Stimulated activated CD4-positive, alpha-beta T cell treated with anti-CD3 and anti-CD28 coated beads, Interleukin-12 subunit alpha, Interleukin-12 subunit beta, amount 100 ng/mL, for 24 hours (primary cell): Measurements from ENCODE around the gene DISP2.

Experiments
- DNase-seq, 2 experiments: peaks; one replicate each; pipeline ENCODE4 v3.0.0-alpha.2; 2020; ENCODE audit warnings: low read depth in 2 of 2

DISP2 gene

GRCh38 chr15:40357723-40358470, at the start of gene DISP2:
DISP2 (plus strand) TSS chr15:40358219; CDS start chr15:40358322, 103 bp downstream.
- DNase-seq: peak; percentile 81 to 82

GRCh38 chr15:40309344-40309862, 48.6 kb upstream of the DISP2 start:
- no peak for DNase-seq

DNA sequence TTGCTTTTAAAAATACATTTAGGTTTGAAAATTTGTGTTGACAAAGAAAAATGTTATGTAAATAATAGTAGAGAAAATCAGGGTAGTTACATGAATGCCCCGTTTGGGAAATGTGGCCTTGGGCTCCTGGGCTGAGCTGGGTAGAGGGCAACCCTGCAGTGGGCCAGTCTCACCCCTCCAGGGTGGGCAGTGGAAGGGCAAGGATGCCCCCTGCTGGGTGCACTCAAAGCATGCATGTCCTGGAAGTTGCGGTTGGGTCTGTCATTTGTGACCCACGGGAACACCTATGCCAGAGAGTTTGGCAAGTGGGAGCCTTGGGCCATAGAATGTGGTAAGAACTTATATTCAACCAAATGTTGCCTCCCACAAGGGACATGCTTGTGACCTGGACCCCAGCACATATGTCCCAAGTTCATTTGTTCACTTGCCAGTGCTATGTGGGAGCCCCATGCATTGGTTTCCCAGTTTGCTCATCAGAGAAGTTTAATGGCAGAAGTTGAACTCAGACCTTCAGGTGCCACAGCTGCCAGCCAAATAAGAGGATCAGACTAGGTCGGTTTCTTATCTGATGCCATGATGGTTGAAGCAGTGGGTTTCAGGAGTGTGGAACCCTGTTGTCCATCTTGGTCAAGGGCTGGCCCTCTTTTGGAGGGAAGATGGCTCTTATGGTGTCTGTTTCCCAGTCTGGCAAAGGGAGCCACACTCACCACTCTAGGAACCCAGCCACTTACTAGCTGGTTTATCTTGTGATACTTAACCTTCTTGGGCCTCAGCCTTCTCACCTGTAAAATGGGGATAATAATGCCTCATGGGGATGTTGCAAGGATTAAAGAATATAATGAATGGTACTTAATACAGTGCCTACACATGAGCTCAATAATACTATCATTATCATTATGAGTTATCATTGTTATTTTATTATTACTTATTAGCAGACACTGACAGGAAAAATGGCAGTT, 47.7 kb upstream of the DISP2 start:
- peak in 1 of 2 experiments; percentile 51 for DNase-seq

DNA sequence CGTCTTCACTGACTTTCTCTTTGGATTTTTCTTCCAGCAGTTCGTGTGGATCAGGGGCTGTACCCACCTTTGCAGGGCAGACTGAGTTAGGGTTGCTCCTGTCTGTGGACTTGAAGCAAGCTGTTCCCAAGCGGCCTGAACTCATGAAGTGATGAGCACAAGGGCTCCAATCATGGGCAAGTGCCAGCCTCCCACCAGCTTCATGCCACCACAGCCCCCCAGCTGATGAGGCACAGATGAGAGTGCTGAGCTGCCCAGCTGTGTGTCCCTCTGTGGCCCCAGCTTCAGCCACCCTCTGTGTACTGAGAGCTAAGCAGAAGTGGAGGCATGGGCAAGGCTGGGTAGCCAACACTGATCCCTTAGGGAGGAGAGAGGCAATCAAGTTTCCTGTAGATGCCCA, 47.0 kb upstream of the DISP2 start:
- no peak for DNase-seq

DNA sequence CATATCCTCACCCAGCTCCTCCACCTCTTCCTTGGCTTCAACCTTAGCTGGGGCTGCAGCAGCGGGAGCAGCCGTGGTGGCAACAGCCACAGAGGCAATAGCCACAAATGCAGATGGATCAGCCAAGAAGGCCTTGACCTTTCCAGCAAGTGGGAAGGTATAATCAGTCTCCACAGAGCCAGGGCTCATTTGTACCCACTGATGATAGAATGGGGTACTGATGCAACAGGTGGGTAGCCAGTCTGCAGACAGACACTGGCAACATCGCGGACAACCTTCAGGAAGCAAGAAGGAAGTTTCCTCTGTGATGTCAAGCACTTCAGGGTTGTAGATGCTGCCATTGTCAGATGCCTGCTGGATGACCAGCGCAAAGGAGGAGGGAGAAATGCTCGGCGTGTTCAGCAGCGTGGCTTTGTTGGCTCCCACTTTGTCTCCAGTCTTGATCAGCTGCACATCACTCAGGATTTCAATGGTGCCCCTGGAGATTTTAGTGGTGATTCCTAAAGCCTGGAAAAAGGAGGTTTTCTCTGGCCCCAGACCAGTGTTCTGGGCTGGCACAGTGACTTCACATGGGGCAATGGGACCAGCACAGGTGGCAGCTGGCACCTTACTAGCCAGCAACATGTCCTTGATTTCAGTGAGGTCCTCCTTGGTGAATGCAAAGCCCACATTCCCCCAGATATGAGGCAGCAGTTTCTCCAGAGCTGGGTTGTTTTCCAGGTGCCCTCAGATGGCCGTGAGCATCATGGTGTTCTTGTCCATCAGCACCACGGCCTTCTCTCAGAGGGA, 45.5 kb upstream of the DISP2 start:
- DNase-seq: no peak

GRCh38 chr15:40313531-40314398, 44.3 kb upstream of the DISP2 start:
- no peak for DNase-seq

DNA sequence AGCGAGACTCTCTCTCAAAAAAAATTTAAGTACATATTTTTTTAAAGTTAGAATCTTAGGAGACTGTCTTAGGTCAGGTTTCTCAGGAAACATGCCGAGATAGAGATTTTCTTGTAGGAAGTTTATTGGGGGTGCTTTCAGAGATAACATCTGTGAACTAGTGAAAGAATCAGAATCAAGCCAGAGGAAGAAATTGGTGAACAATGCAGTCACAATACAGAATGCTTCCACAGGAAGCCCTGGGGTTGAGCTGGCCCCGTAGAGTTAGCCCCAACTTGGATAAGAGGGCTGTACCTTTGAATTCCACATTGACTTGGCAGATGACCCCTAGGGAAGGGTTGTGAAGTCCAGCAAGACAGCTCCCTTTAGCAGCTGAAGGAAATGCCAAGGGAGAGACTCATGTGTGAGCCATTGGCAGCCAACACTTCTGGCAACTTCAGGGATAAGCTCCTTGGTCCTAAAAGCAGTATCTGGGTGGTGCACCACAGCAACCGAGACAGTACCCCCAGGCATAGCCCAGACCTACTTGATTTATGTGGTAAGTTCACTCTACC, 43.2 kb upstream of the DISP2 start:
- no peak for DNase-seq

- no peak for DNase-seq
These were observed 41.1 kb upstream of the DISP2 start for GRCh38 chr15:40316931-40317330.

DNA sequence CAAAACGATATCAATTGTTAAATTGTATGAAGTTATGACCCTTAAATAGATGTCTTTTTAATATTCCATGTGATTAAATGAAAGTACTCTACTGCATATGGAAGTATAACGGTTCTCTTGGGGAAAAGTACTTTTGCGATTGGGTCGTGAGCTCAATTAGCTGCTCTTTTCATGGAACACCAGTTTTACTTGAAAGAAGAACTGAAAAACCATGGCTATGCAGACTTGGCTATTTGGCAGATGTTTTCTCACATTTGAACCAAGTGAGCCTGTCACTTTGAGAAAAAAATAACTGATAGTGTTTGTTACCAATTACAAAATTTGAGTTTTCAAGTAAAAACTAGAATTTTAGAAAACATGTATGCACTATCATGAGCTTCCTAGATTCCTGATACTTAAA, 40.4 kb upstream of the DISP2 start:
- no peak for DNase-seq

- DNase-seq: no peak
These were observed 37.6 kb upstream of the DISP2 start for GRCh38 chr15:40320409-40320808.

- peak in 1 of 2 experiments; percentile 50 for DNase-seq
These were observed 37.1 kb upstream of the DISP2 start for GRCh38 chr15:40320931-40321371.

DNA sequence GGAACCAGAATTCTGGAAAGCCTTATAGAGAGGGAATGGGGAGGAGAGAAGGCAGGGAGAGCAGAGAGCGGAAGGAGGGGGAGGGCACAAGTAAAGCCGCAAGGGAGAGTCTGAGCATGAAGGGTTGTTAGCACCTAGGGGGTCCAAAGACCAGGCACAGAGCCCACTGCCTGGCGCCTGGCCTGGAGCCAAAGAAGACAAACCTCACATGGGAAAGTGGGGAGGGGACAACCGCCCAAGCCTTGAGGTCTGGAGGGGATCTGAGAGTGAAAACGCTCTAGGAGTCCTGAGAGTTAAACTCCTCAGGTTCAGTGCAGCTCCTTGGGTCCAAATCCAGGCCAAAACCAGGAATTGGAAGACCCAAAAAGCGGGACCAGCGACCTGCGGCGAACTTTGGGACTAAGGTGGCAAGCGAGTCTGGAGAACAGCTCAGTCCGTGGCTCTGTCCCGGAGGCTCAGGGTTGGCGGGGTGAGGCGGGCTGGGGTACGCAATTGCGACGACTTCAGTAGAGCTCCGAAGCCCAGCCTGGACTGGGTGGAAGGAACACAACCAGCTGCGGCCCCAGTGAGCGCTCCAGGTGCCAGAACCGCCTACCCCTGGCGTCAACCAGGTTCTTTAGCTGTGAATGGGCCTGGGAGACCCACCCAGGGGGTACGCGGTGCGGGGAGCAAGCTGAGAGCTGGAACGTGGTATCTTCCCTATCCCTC, 35.3 kb upstream of the DISP2 start:
- DNase-seq: no peak

GRCh38 chr15:40323239-40323952, 34.6 kb upstream of the DISP2 start, which contains the start of gene INAFM2:
INAFM2 (plus strand) TSS chr15:40323692; CDS start chr15:40324056, 364 bp downstream.
- peak; percentile 79 to 83 for DNase-seq

GRCh38 chr15:40323953-40324937, 33.8 kb upstream of the DISP2 start:
- DNase-seq: no peak

GRCh38 chr15:40325188-40325587, 32.8 kb upstream of the DISP2 start:
- no peak for DNase-seq

GRCh38 chr15:40325700-40326099, 32.3 kb upstream of the DISP2 start:
- DNase-seq: no peak

GRCh38 chr15:40327457-40327856, 30.6 kb upstream of the DISP2 start:
- DNase-seq: no peak

DNA sequence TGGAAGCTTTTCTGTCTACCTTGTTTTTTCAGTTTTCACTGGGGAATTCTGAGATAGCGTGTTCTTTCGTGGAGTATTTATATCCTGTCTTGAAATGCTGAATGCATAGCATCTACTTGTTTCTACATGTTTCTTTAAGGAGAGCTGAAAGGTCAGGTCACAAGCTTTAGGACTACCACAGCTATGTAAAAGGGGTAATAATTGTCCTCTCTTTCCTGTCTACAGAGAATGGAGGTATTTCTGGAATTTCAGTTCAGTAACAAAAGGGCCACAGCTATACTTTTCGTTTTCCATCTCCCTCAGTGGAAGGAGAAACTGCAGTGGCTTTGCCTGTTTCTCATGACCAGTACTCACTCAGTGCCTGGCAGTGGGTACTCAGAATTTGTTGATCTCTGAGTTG, 29.8 kb upstream of the DISP2 start:
- DNase-seq: no peak
